Dedifferentiated amniotic fluid mesenchymal stem cell (primary cell): ENCODE measurements around the gene COQ4.

Experiments used
- DNase-seq: peaks from one replicate; pipeline ENCODE4 v3.0.0-alpha.2; 2016; ENCODE audit errors: extremely low spot score

The COQ4 gene

GRCh38 chr9:128372784-128373183, 50.1 kb downstream of the COQ4 start:
- DNase-seq = no peak

- DNase-seq = no peak
Observed at GRCh38 chr9:128374221-128374675, 51.6 kb downstream of the COQ4 start.

DNA sequence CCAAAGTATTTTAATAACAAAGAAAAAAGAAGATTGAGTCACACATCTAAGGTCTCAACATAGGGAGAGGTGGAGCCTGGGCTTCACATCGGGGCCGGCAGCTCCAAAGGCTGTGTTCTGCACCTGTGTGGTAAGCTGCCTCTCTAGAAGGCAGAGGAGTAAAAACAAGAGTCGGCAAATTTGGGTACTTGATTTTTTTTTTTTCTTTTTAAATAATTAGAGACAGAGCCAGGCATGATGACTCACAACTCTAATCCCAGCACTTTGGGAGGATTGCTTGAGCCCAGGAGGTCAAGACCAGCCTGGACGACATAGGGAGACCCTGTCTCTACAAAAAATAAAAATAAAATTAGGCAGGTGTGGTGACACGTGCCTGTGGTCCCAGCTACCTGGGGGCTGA, 53.2 kb downstream of the COQ4 start:
- DNase-seq = no peak

DNA sequence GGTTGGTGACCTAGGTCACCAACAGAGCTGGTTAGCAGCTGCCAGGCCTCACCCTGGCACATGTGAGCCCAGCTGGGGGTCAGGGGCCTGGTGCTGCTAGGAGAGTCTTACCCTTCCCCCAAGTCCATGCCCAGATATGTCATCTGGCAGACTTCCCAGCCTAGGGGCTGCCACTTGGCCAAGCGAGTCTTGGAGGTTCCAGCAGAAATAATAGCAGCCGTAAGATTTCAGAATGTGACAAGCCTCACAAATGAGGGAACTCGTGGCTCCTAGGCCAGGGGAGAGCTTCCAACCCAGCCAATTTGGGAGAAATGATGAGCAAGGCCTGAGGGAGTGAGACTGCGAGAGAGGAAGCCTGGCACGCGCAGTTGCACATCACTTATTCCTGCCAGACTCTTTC, 59.6 kb downstream of the COQ4 start:
- DNase-seq = no peak

GRCh38 chr9:128383007-128383753, 60.5 kb downstream of the COQ4 start:
- no peak for DNase-seq
